GM12878 (cell line): Measurements from ENCODE around the gene RHOT1. TPM values are rescaled to one million over a fixed set of nuclear protein-coding genes. Genes with fewer than 3 reads are reported as not detected.

Experiments
- E2F8 ChIP-seq: fragments of 450-650 bp; IDR thresholded peaks from 2 replicates; pipeline ENCODE4 v1.6.1; 2018; ENCODE audit warnings: mild to moderate bottlenecking, low read depth, moderate library complexity; ENCODE audit not compliant: partially characterized antibody
- EZH2 ChIP-seq: IDR thresholded peaks from 2 replicates; pipeline ENCODE4 v1.6.1; 2012; ENCODE audit warnings: low read depth, mild to moderate bottlenecking, control low read depth, inconsistent platforms, low read length, borderline replicate concordance; ENCODE audit not compliant: control insufficient read depth
- MYC ChIP-seq: IDR thresholded peaks from 2 replicates; pipeline ENCODE4 v1.6.1; 2011; ENCODE audit warnings: mild to moderate bottlenecking, low read length, moderate library complexity, inconsistent platforms; ENCODE audit not compliant: insufficient read depth, insufficient replicate concordance, insufficient read length, severe bottlenecking
- NR2C2 ChIP-seq: IDR thresholded peaks from 2 replicates; pipeline ENCODE4 v1.6.1; 2011; ENCODE audit warnings: borderline replicate concordance, low read depth; ENCODE audit not compliant: control insufficient read depth, insufficient read length
- RBBP5 ChIP-seq: fragments of 200-600 bp; sonication (generic); conservative IDR thresholded peaks from 2 replicates; pipeline ENCODE4 v1.6.1; 2016
- RUNX3 ChIP-seq: IDR thresholded peaks from 2 replicates; pipeline ENCODE4 v1.6.1; 2012; ENCODE audit warnings: low read length, inconsistent platforms
- SPI1 ChIP-seq: IDR thresholded peaks from 2 replicates; pipeline ENCODE4 v1.6.1; 2011; ENCODE audit warnings: low read depth, mild to moderate bottlenecking, low read length, moderate library complexity, borderline replicate concordance; ENCODE audit not compliant: insufficient read depth
- STAT3 ChIP-seq: IDR thresholded peaks from 2 replicates; pipeline ENCODE4 v1.6.1; 2011; ENCODE audit warnings: low read depth, low read length, improper control_type of control experiment
- ZNF217 ChIP-seq: fragments of 450-650 bp; IDR thresholded peaks from 2 replicates; pipeline ENCODE4 v1.6.1; 2017; ENCODE audit warnings: antibody characterized with exemption, mild to moderate bottlenecking
- polyA plus RNA-seq, 11 experiments: library from polyadenylated mRNA; depleted of rRNA in 4 of 11; unstranded in 6 of 11; stranded (reverse) in 5 of 11; fragments of >200 nt; fragmentation: Nextera tagmentation in 4 of 11; fragmentation: Illumina TruSeq in 1 of 11; extraction: Ambion mirVana in 4 of 11; extraction: Trizol in 1 of 11; gene quantifications; 1 replicate in 1 of 11; 2 replicates in 10 of 11; pipeline versions ENCODE4 v1.2.1 to v1.2.3, GENCODE V29; 2011 to 2016; ENCODE audit warnings: inconsistent platforms in 2 of 11, missing spikeins in 2 of 11, low read depth in 1 of 11
- total RNA-seq, 4 experiments: library from RNA; depleted of rRNA in 3 of 4; stranded (reverse); fragments of >200 nt in 3 of 4; fragmentation: Illumina TruSeq in 1 of 4; extraction: Trizol in 1 of 4; gene quantifications; 2 replicates each; pipeline versions ENCODE4 v1.2.1 to v1.2.3, GENCODE V29; 2013 to 2021
- TF ChIP-seq, protein P1 (sequence below): fragments of 450-650 bp; IDR thresholded peaks from 2 replicates; pipeline ENCODE4 v1.6.1; 2017; ENCODE audit warnings: mild to moderate bottlenecking, low read depth, inconsistent platforms; ENCODE audit not compliant: poor library complexity, severe bottlenecking
- TF ChIP-seq, protein P2 (sequence below): fragments of 450-650 bp; formaldehyde crosslinking; IDR thresholded peaks from 2 replicates; pipeline ENCODE4 v1.4.0; 2022; ENCODE audit warnings: mild to moderate bottlenecking, moderate library complexity
- TF ChIP-seq, protein P3 (sequence below): IDR thresholded peaks from 2 replicates; pipeline ENCODE4 v1.6.1; 2011; ENCODE audit warnings: borderline replicate concordance, low read depth, mild to moderate bottlenecking, moderate library complexity, mixed read lengths, low read length; ENCODE audit not compliant: insufficient read depth; ENCODE audit errors: extremely low read length
- TF ChIP-seq, protein P4 (sequence below): fragments of 450-650 bp; IDR thresholded peaks from 2 replicates; pipeline ENCODE4 v1.6.1; 2017; ENCODE audit warnings: borderline replicate concordance

RHOT1 gene
- total and polyA plus RNA-seq, 10 of the 15 experiments (the other 5 are each of a cell fraction or from before 2014, with no cell fraction given): 13.3 to 68.2 (median 22.8) TPM

GRCh38 chr17:32142038-32142856 is at the start of gene RHOT1 (continued):
- no peak for TF ChIP-seq E2F8
- no peak for TF ChIP-seq MYC
- TF ChIP-seq NR2C2: no peak
- TF ChIP-seq SPI1: no peak
- TF ChIP-seq, protein P1, sequence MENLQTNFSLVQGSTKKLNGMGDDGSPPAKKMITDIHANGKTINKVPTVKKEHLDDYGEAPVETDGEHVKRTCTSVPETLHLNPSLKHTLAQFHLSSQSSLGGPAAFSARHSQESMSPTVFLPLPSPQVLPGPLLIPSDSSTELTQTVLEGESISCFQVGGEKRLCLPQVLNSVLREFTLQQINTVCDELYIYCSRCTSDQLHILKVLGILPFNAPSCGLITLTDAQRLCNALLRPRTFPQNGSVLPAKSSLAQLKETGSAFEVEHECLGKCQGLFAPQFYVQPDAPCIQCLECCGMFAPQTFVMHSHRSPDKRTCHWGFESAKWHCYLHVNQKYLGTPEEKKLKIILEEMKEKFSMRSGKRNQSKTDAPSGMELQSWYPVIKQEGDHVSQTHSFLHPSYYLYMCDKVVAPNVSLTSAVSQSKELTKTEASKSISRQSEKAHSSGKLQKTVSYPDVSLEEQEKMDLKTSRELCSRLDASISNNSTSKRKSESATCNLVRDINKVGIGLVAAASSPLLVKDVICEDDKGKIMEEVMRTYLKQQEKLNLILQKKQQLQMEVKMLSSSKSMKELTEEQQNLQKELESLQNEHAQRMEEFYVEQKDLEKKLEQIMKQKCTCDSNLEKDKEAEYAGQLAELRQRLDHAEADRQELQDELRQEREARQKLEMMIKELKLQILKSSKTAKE: no peak
- TF ChIP-seq, protein P2, sequence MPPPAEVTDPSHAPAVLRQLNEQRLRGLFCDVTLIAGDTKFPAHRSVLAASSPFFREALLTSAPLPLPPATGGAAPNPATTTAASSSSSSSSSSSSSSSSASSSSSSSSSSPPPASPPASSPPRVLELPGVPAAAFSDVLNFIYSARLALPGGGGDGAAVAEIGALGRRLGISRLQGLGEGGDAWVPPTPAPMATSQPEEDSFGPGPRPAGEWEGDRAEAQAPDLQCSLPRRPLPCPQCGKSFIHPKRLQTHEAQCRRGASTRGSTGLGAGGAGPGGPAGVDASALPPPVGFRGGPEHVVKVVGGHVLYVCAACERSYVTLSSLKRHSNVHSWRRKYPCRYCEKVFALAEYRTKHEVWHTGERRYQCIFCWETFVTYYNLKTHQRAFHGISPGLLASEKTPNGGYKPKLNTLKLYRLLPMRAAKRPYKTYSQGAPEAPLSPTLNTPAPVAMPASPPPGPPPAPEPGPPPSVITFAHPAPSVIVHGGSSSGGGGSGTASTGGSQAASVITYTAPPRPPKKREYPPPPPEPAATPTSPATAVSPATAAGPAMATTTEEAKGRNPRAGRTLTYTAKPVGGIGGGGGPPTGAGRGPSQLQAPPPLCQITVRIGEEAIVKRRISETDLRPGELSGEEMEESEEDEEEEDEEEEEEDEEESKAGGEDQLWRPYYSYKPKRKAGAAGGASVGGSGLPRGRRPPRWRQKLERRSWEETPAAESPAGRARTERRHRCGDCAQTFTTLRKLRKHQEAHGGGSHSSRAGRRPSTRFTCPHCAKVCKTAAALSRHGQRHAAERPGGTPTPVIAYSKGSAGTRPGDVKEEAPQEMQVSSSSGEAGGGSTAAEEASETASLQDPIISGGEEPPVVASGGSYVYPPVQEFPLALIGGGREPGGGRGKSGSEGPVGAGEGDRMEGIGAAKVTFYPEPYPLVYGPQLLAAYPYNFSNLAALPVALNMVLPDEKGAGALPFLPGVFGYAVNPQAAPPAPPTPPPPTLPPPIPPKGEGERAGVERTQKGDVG (CRISPR knock-in tag): no peak
- TF ChIP-seq, protein P3, sequence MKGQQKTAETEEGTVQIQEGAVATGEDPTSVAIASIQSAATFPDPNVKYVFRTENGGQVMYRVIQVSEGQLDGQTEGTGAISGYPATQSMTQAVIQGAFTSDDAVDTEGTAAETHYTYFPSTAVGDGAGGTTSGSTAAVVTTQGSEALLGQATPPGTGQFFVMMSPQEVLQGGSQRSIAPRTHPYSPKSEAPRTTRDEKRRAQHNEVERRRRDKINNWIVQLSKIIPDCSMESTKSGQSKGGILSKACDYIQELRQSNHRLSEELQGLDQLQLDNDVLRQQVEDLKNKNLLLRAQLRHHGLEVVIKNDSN: no peak
- TF ChIP-seq ZNF217: no peak
- TF ChIP-seq, protein P4, sequence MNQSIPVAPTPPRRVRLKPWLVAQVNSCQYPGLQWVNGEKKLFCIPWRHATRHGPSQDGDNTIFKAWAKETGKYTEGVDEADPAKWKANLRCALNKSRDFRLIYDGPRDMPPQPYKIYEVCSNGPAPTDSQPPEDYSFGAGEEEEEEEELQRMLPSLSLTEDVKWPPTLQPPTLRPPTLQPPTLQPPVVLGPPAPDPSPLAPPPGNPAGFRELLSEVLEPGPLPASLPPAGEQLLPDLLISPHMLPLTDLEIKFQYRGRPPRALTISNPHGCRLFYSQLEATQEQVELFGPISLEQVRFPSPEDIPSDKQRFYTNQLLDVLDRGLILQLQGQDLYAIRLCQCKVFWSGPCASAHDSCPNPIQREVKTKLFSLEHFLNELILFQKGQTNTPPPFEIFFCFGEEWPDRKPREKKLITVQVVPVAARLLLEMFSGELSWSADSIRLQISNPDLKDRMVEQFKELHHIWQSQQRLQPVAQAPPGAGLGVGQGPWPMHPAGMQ: no peak
- TF ChIP-seq STAT3: no peak
- no peak for TF ChIP-seq RBBP5
- no peak for TF ChIP-seq EZH2
- TF ChIP-seq RUNX3: 0 out of 2 replicates have a peak, but pooled peaks have one; percentile 20
